GM10266 (cell line): ENCODE results near the gene PCNX2.

Experiments
- DNase-seq: peaks from one replicate; pipeline ENCODE4 v3.0.0; 2012; ENCODE audit errors: extremely low spot score
- CTCF ChIP-seq: IDR thresholded peaks from 2 replicates; pipeline ENCODE4 v1.5.1; 2012; ENCODE audit warnings: mild to moderate bottlenecking, low read depth; ENCODE audit not compliant: control insufficient read depth, insufficient read depth; ENCODE audit errors: missing control alignments

The PCNX2 gene

DNA sequence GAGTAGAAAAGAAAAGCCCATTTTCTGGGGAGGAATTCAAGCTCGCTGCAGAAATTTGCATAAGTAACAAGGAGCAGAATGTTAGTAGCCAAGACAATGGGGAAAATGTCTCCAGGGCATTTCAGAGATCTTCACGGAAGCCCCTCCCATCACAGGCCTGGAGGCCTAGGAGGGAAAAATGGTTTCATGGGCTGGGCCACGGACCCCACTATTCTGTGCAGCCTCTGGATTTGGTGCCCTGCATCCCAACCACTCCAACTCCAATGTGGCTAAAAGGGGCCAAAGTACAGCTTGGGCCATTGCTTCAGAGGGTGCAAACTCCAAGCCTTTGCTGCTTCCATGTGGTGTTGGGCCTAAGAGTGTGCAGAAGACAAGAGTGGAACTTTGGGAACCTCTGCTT is 302.0 kb downstream of the PCNX2 start:
- no peak for DNase-seq
- TF ChIP-seq CTCF = no peak

GRCh38 chr1:232992227-232992626 is 303.3 kb downstream of the PCNX2 start:
- no peak for TF ChIP-seq CTCF
- no peak for DNase-seq

- DNase-seq = no peak
- TF ChIP-seq CTCF = no peak
Observed at GRCh38 chr1:232991238-232991637, 304.3 kb downstream of the PCNX2 start.

GRCh38 chr1:232990176-232991128 is 305.1 kb downstream of the PCNX2 start:
- no peak for DNase-seq
- no peak for TF ChIP-seq CTCF

GRCh38 chr1:232988572-232989040 is 306.9 kb downstream of the PCNX2 start:
- DNase-seq = no peak
- no peak for TF ChIP-seq CTCF

DNA sequence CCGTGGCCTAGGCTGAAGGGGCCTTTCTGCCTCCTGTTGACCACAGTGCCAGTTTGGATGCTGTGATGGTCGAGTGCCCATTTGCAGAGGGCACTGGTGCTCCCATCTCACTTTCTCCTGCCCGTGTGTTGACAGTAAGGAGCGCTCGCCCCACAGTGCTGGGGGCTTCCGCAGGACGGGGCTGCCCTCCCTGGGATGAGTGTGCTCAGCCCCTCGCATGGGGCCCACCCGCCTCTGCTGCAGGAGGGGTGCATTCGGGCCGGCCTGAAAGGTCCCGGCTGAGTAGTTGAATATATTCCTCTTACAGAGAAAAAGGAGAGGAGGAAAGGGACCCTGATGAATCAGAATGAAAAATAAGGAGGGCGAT is 307.8 kb downstream of the PCNX2 start:
- DNase-seq = no peak
- no peak for TF ChIP-seq CTCF
